ENCODE data around the gene DTNA.

DNA sequence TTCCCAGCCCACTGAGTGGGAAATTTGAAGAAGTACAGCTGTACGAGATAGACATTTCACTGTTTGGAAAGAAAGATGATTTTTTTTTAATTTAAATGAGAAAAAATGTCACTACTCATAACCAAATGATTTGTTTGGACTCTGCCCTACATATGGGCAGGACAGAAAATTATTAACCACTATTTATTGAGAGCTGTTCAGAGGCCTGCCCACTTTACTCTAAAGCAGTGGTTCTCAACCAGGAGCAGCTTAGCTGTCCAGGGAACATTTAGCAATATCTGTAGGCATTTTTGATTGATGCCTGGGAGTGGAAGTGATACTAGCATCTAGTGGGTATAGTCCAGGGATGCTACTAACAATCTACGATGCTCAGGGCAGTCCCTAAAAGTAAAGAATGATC, 13.4 kb upstream of the DTNA start:
- TF ChIP-seq, protein P1, sequence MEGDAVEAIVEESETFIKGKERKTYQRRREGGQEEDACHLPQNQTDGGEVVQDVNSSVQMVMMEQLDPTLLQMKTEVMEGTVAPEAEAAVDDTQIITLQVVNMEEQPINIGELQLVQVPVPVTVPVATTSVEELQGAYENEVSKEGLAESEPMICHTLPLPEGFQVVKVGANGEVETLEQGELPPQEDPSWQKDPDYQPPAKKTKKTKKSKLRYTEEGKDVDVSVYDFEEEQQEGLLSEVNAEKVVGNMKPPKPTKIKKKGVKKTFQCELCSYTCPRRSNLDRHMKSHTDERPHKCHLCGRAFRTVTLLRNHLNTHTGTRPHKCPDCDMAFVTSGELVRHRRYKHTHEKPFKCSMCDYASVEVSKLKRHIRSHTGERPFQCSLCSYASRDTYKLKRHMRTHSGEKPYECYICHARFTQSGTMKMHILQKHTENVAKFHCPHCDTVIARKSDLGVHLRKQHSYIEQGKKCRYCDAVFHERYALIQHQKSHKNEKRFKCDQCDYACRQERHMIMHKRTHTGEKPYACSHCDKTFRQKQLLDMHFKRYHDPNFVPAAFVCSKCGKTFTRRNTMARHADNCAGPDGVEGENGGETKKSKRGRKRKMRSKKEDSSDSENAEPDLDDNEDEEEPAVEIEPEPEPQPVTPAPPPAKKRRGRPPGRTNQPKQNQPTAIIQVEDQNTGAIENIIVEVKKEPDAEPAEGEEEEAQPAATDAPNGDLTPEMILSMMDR (IDR thresholded peaks at IDR 0.05; ENCODE audit: low read length) = no peak
- TF ChIP-seq EZH2 (IDR thresholded peaks at IDR 0.05; ENCODE audit: borderline replicate concordance, low read length) = no peak

Data from OCI-LY1 (cell line).